ENCODE results near the gene ABLIM2.

ABLIM2 gene

GRCh38 chr4:8164194-8164565, 5.6 kb upstream of the ABLIM2 start:
- TF ChIP-seq CTCF (IDR thresholded peaks at IDR 0.05), result no peak

GRCh38 chr4:8163436-8164193, 5.0 kb upstream of the ABLIM2 start:
- no peak for TF ChIP-seq CTCF (IDR thresholded peaks at IDR 0.05)

- TF ChIP-seq CTCF (IDR thresholded peaks at IDR 0.05), result no peak
Observed at GRCh38 chr4:8163026-8163425, 4.4 kb upstream of the ABLIM2 start.

GRCh38 chr4:8162625-8163024, 4.0 kb upstream of the ABLIM2 start:
- no peak for TF ChIP-seq CTCF (IDR thresholded peaks at IDR 0.05)

- TF ChIP-seq CTCF (IDR thresholded peaks at IDR 0.05), result no peak
Observed at GRCh38 chr4:8160572-8160971, 2.0 kb upstream of the ABLIM2 start.

- TF ChIP-seq CTCF (IDR thresholded peaks at IDR 0.05), result no peak
Observed at GRCh38 chr4:8160233-8160560, 1.6 kb upstream of the ABLIM2 start.

GRCh38 chr4:8159537-8160232, 1.1 kb upstream of the ABLIM2 start:
- TF ChIP-seq CTCF (IDR thresholded peaks at IDR 0.05), result no peak
